ENCODE data around the gene C4orf50.

Gene C4orf50

GRCh38 chr4:6018331-6018730, at the start of gene C4orf50:
TSS of gene C4orf50 (minus strand) at chr4:6018431.
- no peak for DNase-seq (ENCODE audit: low read depth)

- no peak for DNase-seq (ENCODE audit: low read depth)
Measured at GRCh38 chr4:6065934-6066590, 47.8 kb upstream of the C4orf50 start.

GRCh38 chr4:6065166-6065565, 46.9 kb upstream of the C4orf50 start:
- no peak for DNase-seq (ENCODE audit: low read depth)

GRCh38 chr4:6064383-6064782, 46.2 kb upstream of the C4orf50 start:
- no peak for DNase-seq (ENCODE audit: low read depth)

- no peak for DNase-seq (ENCODE audit: low read depth)
Measured at GRCh38 chr4:6063684-6064083, 45.5 kb upstream of the C4orf50 start.

- DNase-seq (ENCODE audit: low read depth): no peak
Measured at GRCh38 chr4:6062133-6062532, 43.9 kb upstream of the C4orf50 start.

GRCh38 chr4:6059375-6059805, 41.2 kb upstream of the C4orf50 start:
- DNase-seq (ENCODE audit: low read depth): no peak

GRCh38 chr4:6058531-6059374, 40.5 kb upstream of the C4orf50 start:
- DNase-seq (ENCODE audit: low read depth): no peak

GRCh38 chr4:6056976-6057766, 38.9 kb upstream of the C4orf50 start:
- no peak for DNase-seq (ENCODE audit: low read depth)

GRCh38 chr4:6055436-6055835, 37.2 kb upstream of the C4orf50 start:
- no peak for DNase-seq (ENCODE audit: low read depth)

- DNase-seq (ENCODE audit: low read depth): no peak
Measured at GRCh38 chr4:6055030-6055429, 36.8 kb upstream of the C4orf50 start.

- DNase-seq (ENCODE audit: low read depth): no peak
Measured at GRCh38 chr4:6054162-6054922, 36.1 kb upstream of the C4orf50 start.

GRCh38 chr4:6052679-6053078, 34.4 kb upstream of the C4orf50 start:
- no peak for DNase-seq (ENCODE audit: low read depth)

- no peak for DNase-seq (ENCODE audit: low read depth)
Measured at GRCh38 chr4:6050551-6050950, 32.3 kb upstream of the C4orf50 start.

- no peak for DNase-seq (ENCODE audit: low read depth)
Measured at GRCh38 chr4:6049985-6050384, 31.8 kb upstream of the C4orf50 start.

- no peak for DNase-seq (ENCODE audit: low read depth)
Measured at GRCh38 chr4:6049278-6049677, 31.0 kb upstream of the C4orf50 start.

GRCh38 chr4:6048537-6048936, 30.3 kb upstream of the C4orf50 start:
- no peak for DNase-seq (ENCODE audit: low read depth)

GRCh38 chr4:6047130-6047673, 29.0 kb upstream of the C4orf50 start:
- DNase-seq (ENCODE audit: low read depth): no peak

- DNase-seq (ENCODE audit: low read depth): no peak
Measured at GRCh38 chr4:6046526-6047129, 28.4 kb upstream of the C4orf50 start.

GRCh38 chr4:6044805-6045204, 26.6 kb upstream of the C4orf50 start:
- no peak for DNase-seq (ENCODE audit: low read depth)

GRCh38 chr4:6044276-6044675, 26.0 kb upstream of the C4orf50 start:
- no peak for DNase-seq (ENCODE audit: low read depth)

Measured in stimulated activated CD8-positive, alpha-beta memory T cell treated with anti-CD3 and anti-CD28 coated beads, Interleukin-15, amount 100 ng/mL, for 1 hour (primary cell).